Daoy (cell line): ENCODE data around the gene IRX1. TPM values are rescaled to one million over a fixed set of nuclear protein-coding genes. Genes with fewer than 3 reads are reported as not detected.

Experiments used
- DNase-seq: peaks from one replicate; pipeline ENCODE4 v3.0.0-alpha.2; 2015; ENCODE audit warnings: low read depth
- total RNA-seq: library from RNA; depleted of rRNA; stranded (reverse); fragments of >200 nt; shearing (Covaris generic); gene quantifications from 2 replicates; pipeline ENCODE4 v1.2.3, GENCODE V29; 2014

IRX1 gene
- total RNA-seq, 1 experiment from 2014 or later: 14.1 TPM

DNA sequence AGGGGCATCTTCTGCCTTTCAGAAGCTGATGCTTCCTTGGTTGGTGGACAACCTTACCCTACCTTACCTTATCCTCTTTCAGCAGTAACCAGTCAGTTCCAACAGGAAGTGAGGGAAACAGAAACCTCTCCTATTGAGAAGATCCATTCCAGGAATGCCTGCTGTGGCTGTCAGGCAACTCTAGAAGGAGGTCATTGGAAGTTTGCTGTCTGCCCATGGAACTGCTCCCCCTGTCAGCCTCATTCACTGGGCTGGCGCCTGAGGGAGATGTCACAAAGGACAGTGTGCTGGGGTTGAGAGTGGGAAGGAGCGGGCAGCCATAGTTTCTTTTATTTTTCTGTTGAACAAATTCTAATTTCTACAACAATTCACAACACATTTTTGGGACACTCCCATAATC is 54.7 kb downstream of the IRX1 start:
- DNase-seq: no peak

- no peak for DNase-seq
Observed at GRCh38 chr5:3650868-3651267, 55.2 kb downstream of the IRX1 start.
